Pancreas (tissue), 10 donors: Measurements from ENCODE around the gene OPCML. TPM values are rescaled to one million over a fixed set of nuclear protein-coding genes. Genes with fewer than 3 reads are reported as not detected.

ENCODE experiments used
- ATAC-seq, 4 donors: fragments of 200-7000 bp; cut with Tn5 transposase; one replicate each; pipeline versions ENCODE4 v1.8.0 to v1.9.1; 2020; ENCODE audit warnings: mild to moderate bottlenecking in 4 of 4, moderate library complexity in 4 of 4
- DNase-seq, 6 donors: peaks; one replicate each; pipeline ENCODE4 v3.0.0-alpha.2; 2020
- FAIRE-seq: peaks from 2 replicates; lab custom pipeline; 2012; peaks lifted over from hg19 to GRCh38; lab: Jason Lieb, UNC
- H3K27ac ChIP-seq, 4 donors: fragments of 200-600 bp; sonication (generic); 1 replicate in 3 of 4; 2 replicates in 1 of 4; pipeline versions ENCODE4 v1.5.0 to v1.8.0; 2020
- H3K27me3 ChIP-seq, 4 donors: fragments of 200-600 bp; one replicate each; pipeline ENCODE4 v1.8.0; 2021
- H3K36me3 ChIP-seq, 3 donors: fragments of 200-600 bp; sonication (generic) in 1 of 3; one replicate each; pipeline versions ENCODE4 v1.5.0 to v1.8.0; 2020 to 2021
- H3K4me1 ChIP-seq, 3 donors: fragments of 200-600 bp; one replicate each; pipeline ENCODE4 v1.8.0; 2021
- H3K4me3 ChIP-seq, 4 donors: fragments of 200-600 bp; sonication (generic) in 2 of 4; one replicate each; pipeline versions ENCODE4 v1.5.0 to v1.8.0; 2020 to 2021
- H3K9me3 ChIP-seq, 4 donors: fragments of 200-600 bp; one replicate each; pipeline ENCODE4 v1.8.0; 2021
- CTCF ChIP-seq, 4 donors: fragments of 200-600 bp; sonication (generic) in 3 of 4; IDR thresholded peaks; one replicate each; pipeline versions ENCODE4 v1.5.0 to v1.8.0; 2021; ENCODE audit warnings: antibody characterized with exemption in 4 of 4
- WGBS, 2 donors: extraction: QIAGEN DNeasy Blood & Tissue Kit; methylation state at CpG; one replicate each; pipeline ENCODE4 v1.1.7; 2013; 5-methylcytosine and 5-hydroxymethylcytosine counted together
- intact Hi-C, 3 donors: fragments of 100-400 bp; cut with DNase I; formaldehyde crosslinking; loops; one replicate each; pipeline versions ENCODE4 v1.11.1 to v1.14.2; 2022
- polyA plus RNA-seq, 2 donors: library from polyadenylated mRNA; stranded (reverse); fragments of 200-250 nt; gene quantifications; one replicate each; pipeline ENCODE4 v1.2.3, GENCODE V29; 2013
- total RNA-seq, 6 donors: library from RNA; stranded (reverse); fragmentation: NEBNext Ultra II Directional in 4 of 6; extraction: Animal tissue kit (Norgen Biotek cat#: 25700) in 4 of 6; gene quantifications; one replicate each; pipeline versions ENCODE4 v1.2.1 to v1.2.4, GENCODE V29; 2021 to 2023
- donor health status: healthy with polysubstance abuse.
- donor health status: DM: no; HTN: no; CAD: no; lungs with moderate emphysema.
- donor health status: DM: no; HTN: no; CAD: no.
- donor health status: control.
- donor health status: control.
- donor health status: Bipolar disorder and iron deficiency.
- donor health status: DM: yes; HTN: yes; CAD: no.
- donor health status: DM: no; HTN: no; CAD: no.
- donor health status: DM: no; HTN: no; CAD: no.
- donor health status: DM: yes; HTN: yes; CAD: no.

The OPCML gene
- total and polyA plus RNA-seq, 8 donors: 0.05 to 0.31 (median 0.19) TPM

- ATAC-seq (no peak), FAIRE-seq (no peak)
- 78 to 91% methylated on average over 2 of the region's 2 CpGs for WGBS, 2 donors
Observed at GRCh38 chr11:132541794-132542193, 990.5 kb downstream of the OPCML start.

GRCh38 chr11:132540581-132540980 is 991.7 kb downstream of the OPCML start:
- Histone ChIP-seq H3K36me3 (no peaks in the 10 kb centered on the region), H3K4me3 (no peak overlapping the region), H3K27ac (no peak overlapping the region), H3K9me3 (no peaks in the 10 kb centered on the region), H3K4me1 (no peaks in the 10 kb centered on the region), H3K27me3 (peaks cover 0 to 4% (median 0%) of the 10 kb centered on the region in 4 donors)
- no peak for DNase-seq
- intact Hi-C loops: no loop called here
- ATAC-seq: no peak
- no peak for FAIRE-seq
- WGBS, 2 donors: 35 to 48% methylated on average over 2 of the region's 2 CpGs
- no peak for TF ChIP-seq CTCF (IDR thresholded peaks at IDR 0.05)

More at GRCh38 chr11:132541794-132542193, 990.5 kb downstream of the OPCML start:
- no peaks in the 10 kb centered on the region for H3K4me1 ChIP-seq
- TF ChIP-seq CTCF (IDR thresholded peaks at IDR 0.05): no peak
- H3K4me3 ChIP-seq: no peak overlapping the region
- no peaks in the 10 kb centered on the region for H3K9me3 ChIP-seq
- peaks cover 0 to 4% (median 0%) of the 10 kb centered on the region in 4 donors for H3K27me3 ChIP-seq
- DNase-seq: no peak
- H3K36me3 ChIP-seq: no peaks in the 10 kb centered on the region
- H3K27ac ChIP-seq: no peak overlapping the region
- intact Hi-C loops: no loop called here

- no peak for TF ChIP-seq CTCF (IDR thresholded peaks at IDR 0.05)
- Histone ChIP-seq H3K27me3 (peaks cover 0 to 4% (median 0%) of the 10 kb centered on the region in 4 donors), H3K36me3 (no peaks in the 10 kb centered on the region), H3K9me3 (no peaks in the 10 kb centered on the region), H3K27ac (no peak overlapping the region), H3K4me1 (no peaks in the 10 kb centered on the region), H3K4me3 (no peak overlapping the region)
- no peak for FAIRE-seq
- intact Hi-C loops: no loop called here
- no peak for ATAC-seq
- DNase-seq: no peak
- WGBS, 2 donors: 63 to 79% methylated on average over 7 of the region's 7 CpGs
Observed at GRCh38 chr11:132539590-132540368, 992.5 kb downstream of the OPCML start.

- DNase-seq (no peak), ATAC-seq (no peak), FAIRE-seq (no peak)
- no peaks in the 10 kb centered on the region for H3K36me3 ChIP-seq
- no peak overlapping the region for H3K4me3 ChIP-seq
- no peak overlapping the region for H3K27ac ChIP-seq
- WGBS, 2 donors: 67 to 78% methylated on average over 3 of the region's 3 CpGs
- no peak for TF ChIP-seq CTCF (IDR thresholded peaks at IDR 0.05)
- no peaks in the 10 kb centered on the region for H3K9me3 ChIP-seq
- H3K27me3 ChIP-seq: peaks cover 0 to 4% (median 0%) of the 10 kb centered on the region in 4 donors
- intact Hi-C loops: no loop called here
- no peaks in the 10 kb centered on the region for H3K4me1 ChIP-seq
Observed at GRCh38 chr11:132538642-132539041, 993.7 kb downstream of the OPCML start.

GRCh38 chr11:132535830-132536229 is 996.5 kb downstream of the OPCML start:
- TF ChIP-seq CTCF (IDR thresholded peaks at IDR 0.05): no peak
- no peak overlapping the region for H3K4me3 ChIP-seq
- H3K36me3 ChIP-seq: no peaks in the 10 kb centered on the region
- intact Hi-C loops: no loop called here
- DNase-seq (no peak), ATAC-seq (no peak), FAIRE-seq (no peak)
- no peak overlapping the region for H3K27ac ChIP-seq
- H3K9me3 ChIP-seq: no peaks in the 10 kb centered on the region
- no peaks in the 10 kb centered on the region for H3K4me1 ChIP-seq
- WGBS, 2 donors: 3 to 8% methylated on average over 2 of the region's 2 CpGs
- peaks cover 0 to 4% (median 0%) of the 10 kb centered on the region in 4 donors for H3K27me3 ChIP-seq
